ENCODE results near the gene LRRC4. TPM values are rescaled to one million over a fixed set of nuclear protein-coding genes. Genes with fewer than 3 reads are reported as not detected.

The LRRC4 gene
- total RNA-seq, 2 experiments from 2014 or later = not detected

GRCh38 chr7:128068785-128069184 lies 37.5 kb upstream of the LRRC4 start:
- DNase-seq = no peak
- intact Hi-C loops (cut with micrococcal nuclease) = no loop called here
- no peak for TF ChIP-seq CTCF (IDR thresholded peaks at IDR 0.05)
- no peak for ATAC-seq
- peaks cover 4% of the 10 kb centered on the region for H3K36me3 Mint-ChIP-seq (ENCODE audit: low read depth)
- no peak overlapping the region for H3K27ac Mint-ChIP-seq
- H3K9me3 Mint-ChIP-seq = no peaks in the 10 kb centered on the region
- H3K4me3 Mint-ChIP-seq = no peak overlapping the region
- CTCF ChIA-PET = interaction anchor here (1.0 kb wide), 1 partner anchor 168 kb away, joined by 3 read pairs; no protein-coding TSS in a partner anchor
- POLR2A ChIA-PET = no interaction called here
- peaks cover 37% of the 10 kb centered on the region for H3K4me1 Mint-ChIP-seq (ENCODE audit: low read depth)
- H3K27me3 Mint-ChIP-seq = no peaks in the 10 kb centered on the region

- no peak for TF ChIP-seq CTCF (IDR thresholded peaks at IDR 0.05)
- H3K4me1 Mint-ChIP-seq (ENCODE audit: low read depth) = peaks cover 37% of the 10 kb centered on the region
- peaks cover 4% of the 10 kb centered on the region for H3K36me3 Mint-ChIP-seq (ENCODE audit: low read depth)
- no peaks in the 10 kb centered on the region for H3K27me3 Mint-ChIP-seq
- ChIA-PET POLR2A (no interaction called here), CTCF (interaction anchor here (1.0 kb wide), 1 partner anchor 169 kb away, joined by 3 read pairs; no protein-coding TSS in a partner anchor)
- H3K4me3 Mint-ChIP-seq = no peak overlapping the region
- intact Hi-C loops (cut with micrococcal nuclease) = no loop called here
- H3K27ac Mint-ChIP-seq = no peak overlapping the region
- DNase-seq (no peak), ATAC-seq (no peak)
- H3K9me3 Mint-ChIP-seq = no peaks in the 10 kb centered on the region
Measured at GRCh38 chr7:128067983-128068382, 36.7 kb upstream of the LRRC4 start.

- H3K27me3 Mint-ChIP-seq = no peaks in the 10 kb centered on the region
- peaks cover 4% of the 10 kb centered on the region for H3K36me3 Mint-ChIP-seq (ENCODE audit: low read depth)
- intact Hi-C loops (cut with micrococcal nuclease) = no loop called here
- ATAC-seq = no peak
- ChIA-PET CTCF (interaction anchor here (1.0 kb wide), 1 partner anchor 141 kb away, joined by 3 read pairs; no protein-coding TSS in a partner anchor), POLR2A (interaction anchor here (0.6 kb wide), 1 partner anchor 45 kb away, joined by 3 read pairs; no protein-coding TSS in a partner anchor)
- no peak overlapping the region for H3K27ac Mint-ChIP-seq
- no peak for TF ChIP-seq CTCF (IDR thresholded peaks at IDR 0.05)
- peaks cover 37% of the 10 kb centered on the region for H3K4me1 Mint-ChIP-seq (ENCODE audit: low read depth)
- H3K9me3 Mint-ChIP-seq = no peaks in the 10 kb centered on the region
- no peak overlapping the region for H3K4me3 Mint-ChIP-seq
- DNase-seq = no peak
Measured at GRCh38 chr7:128066858-128067257, 35.6 kb upstream of the LRRC4 start.

- H3K9me3 Mint-ChIP-seq = no peaks in the 10 kb centered on the region
- ChIA-PET CTCF (interaction anchor here (1.0 kb wide), 1 partner anchor 142 kb away, joined by 3 read pairs; no protein-coding TSS in a partner anchor), POLR2A (interaction anchor here (0.6 kb wide), 1 partner anchor 44 kb away, joined by 3 read pairs; no protein-coding TSS in a partner anchor)
- no peak for DNase-seq
- H3K27ac Mint-ChIP-seq = no peak overlapping the region
- no peak for ATAC-seq
- peaks cover 34% of the 10 kb centered on the region for H3K4me1 Mint-ChIP-seq (ENCODE audit: low read depth)
- peaks cover 1% of the 10 kb centered on the region for H3K36me3 Mint-ChIP-seq (ENCODE audit: low read depth)
- H3K4me3 Mint-ChIP-seq = no peak overlapping the region
- intact Hi-C loops (cut with micrococcal nuclease) = no loop called here
- no peaks in the 10 kb centered on the region for H3K27me3 Mint-ChIP-seq
- no peak for TF ChIP-seq CTCF (IDR thresholded peaks at IDR 0.05)
Measured at GRCh38 chr7:128066395-128066794, 35.2 kb upstream of the LRRC4 start.

GRCh38 chr7:128065872-128066271 lies 34.6 kb upstream of the LRRC4 start:
- ChIA-PET POLR2A (no interaction called here), CTCF (interaction anchor here (1.0 kb wide), 1 partner anchor 142 kb away, joined by 3 read pairs; no protein-coding TSS in a partner anchor)
- no peak for TF ChIP-seq CTCF (IDR thresholded peaks at IDR 0.05)
- DNase-seq (no peak), ATAC-seq (no peak)
- H3K27me3 Mint-ChIP-seq = no peaks in the 10 kb centered on the region
- H3K36me3 Mint-ChIP-seq (ENCODE audit: low read depth) = no peaks in the 10 kb centered on the region
- no peak overlapping the region for H3K4me3 Mint-ChIP-seq
- peaks cover 30% of the 10 kb centered on the region for H3K4me1 Mint-ChIP-seq (ENCODE audit: low read depth)
- intact Hi-C loops (cut with micrococcal nuclease) = no loop called here
- H3K27ac Mint-ChIP-seq = no peak overlapping the region
- no peaks in the 10 kb centered on the region for H3K9me3 Mint-ChIP-seq
